ENCODE results near the gene DNAJC1. TPM values are rescaled to one million over a fixed set of nuclear protein-coding genes. Genes with fewer than 3 reads are reported as not detected.

The DNAJC1 gene
- total RNA-seq, 1 experiment from 2014 or later: 19.1 TPM

DNA sequence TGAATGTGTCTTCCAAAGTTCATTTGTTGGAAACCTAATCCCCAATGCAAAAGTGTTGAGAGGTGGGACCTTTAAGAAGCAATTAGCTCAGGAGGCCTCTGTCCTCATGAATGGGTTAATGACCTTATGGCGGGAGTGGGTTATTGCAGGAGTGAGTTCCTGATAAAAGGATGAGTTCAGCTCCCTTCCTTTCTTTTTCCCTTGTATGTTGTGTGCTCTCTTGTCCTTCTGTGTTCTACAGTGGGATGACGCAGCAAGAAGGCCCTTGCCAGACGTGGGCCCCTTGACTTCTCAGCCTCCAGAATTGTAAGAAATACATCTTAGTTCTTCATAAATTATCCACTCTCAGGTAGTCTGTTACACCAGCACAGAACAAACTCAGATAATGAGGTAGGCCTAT lies 206.0 kb downstream of the DNAJC1 start:
- Histone ChIP-seq H3K79me2 (ENCODE audit: low read depth) (no peaks in the 10 kb centered on the region), H3K9me2 (ENCODE audit: insufficient read depth) (no peaks in the 10 kb centered on the region), H2AFZ (no peak overlapping the region), H4K20me1 (ENCODE audit: insufficient read depth) (no peaks in the 10 kb centered on the region), H3K4me2 (no peak overlapping the region), H3K4me3 (no peak overlapping the region), H3K27ac (no peak overlapping the region), H3K36me3 (ENCODE audit: low read depth) (no peaks in the 10 kb centered on the region), H3F3A (ENCODE audit: insufficient read depth, low read depth) (no peaks in the 10 kb centered on the region), H3K9me3 (ENCODE audit: insufficient read depth, low read depth) (no peaks in the 10 kb centered on the region), H3K27me3 (ENCODE audit: insufficient read depth, low read depth) (no peaks in the 10 kb centered on the region), H3K4me1 (replicated peaks; ENCODE audit: insufficient read depth) (no peaks in the 10 kb centered on the region)
- intact Hi-C loops (cut with micrococcal nuclease; ENCODE audit: unreplicated experiment): no loop called here
- DNase-seq: no peak
- ChIA-PET POLR2A (ENCODE audit: unreplicated experiment) (no interaction called here), CTCF (no interaction called here)
- TF ChIP-seq EZH2 (IDR thresholded peaks at IDR 0.05; ENCODE audit: low read depth): no peak
- TF ChIP-seq, protein P1, sequence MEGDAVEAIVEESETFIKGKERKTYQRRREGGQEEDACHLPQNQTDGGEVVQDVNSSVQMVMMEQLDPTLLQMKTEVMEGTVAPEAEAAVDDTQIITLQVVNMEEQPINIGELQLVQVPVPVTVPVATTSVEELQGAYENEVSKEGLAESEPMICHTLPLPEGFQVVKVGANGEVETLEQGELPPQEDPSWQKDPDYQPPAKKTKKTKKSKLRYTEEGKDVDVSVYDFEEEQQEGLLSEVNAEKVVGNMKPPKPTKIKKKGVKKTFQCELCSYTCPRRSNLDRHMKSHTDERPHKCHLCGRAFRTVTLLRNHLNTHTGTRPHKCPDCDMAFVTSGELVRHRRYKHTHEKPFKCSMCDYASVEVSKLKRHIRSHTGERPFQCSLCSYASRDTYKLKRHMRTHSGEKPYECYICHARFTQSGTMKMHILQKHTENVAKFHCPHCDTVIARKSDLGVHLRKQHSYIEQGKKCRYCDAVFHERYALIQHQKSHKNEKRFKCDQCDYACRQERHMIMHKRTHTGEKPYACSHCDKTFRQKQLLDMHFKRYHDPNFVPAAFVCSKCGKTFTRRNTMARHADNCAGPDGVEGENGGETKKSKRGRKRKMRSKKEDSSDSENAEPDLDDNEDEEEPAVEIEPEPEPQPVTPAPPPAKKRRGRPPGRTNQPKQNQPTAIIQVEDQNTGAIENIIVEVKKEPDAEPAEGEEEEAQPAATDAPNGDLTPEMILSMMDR (conservative IDR thresholded peaks at IDR 0.05): no peak
- BruUV-seq (replicated peaks): no TSS peak

DNA sequence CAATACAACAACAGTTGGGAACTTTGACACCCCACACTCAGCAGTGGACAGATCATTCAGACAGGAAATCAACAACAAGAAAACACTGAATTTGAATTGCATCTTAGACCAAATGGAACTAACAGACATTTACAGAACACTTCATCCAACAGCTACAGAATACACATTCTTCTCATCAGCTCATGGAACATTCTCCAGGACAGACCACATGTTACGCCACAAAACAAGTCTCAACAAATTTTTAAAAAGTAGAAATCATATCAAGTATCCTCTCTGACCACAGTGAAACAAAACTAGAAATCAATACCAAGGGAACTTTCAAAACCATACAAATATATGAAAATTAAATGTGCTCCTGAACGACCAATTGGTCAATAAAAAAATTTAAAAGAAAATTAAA lies 212.3 kb downstream of the DNAJC1 start:
- TF ChIP-seq EZH2 (IDR thresholded peaks at IDR 0.05; ENCODE audit: low read depth): no peak
- TF ChIP-seq, protein P1 (conservative IDR thresholded peaks at IDR 0.05): no peak
- POLR2A ChIA-PET (ENCODE audit: unreplicated experiment): no interaction called here

DNA sequence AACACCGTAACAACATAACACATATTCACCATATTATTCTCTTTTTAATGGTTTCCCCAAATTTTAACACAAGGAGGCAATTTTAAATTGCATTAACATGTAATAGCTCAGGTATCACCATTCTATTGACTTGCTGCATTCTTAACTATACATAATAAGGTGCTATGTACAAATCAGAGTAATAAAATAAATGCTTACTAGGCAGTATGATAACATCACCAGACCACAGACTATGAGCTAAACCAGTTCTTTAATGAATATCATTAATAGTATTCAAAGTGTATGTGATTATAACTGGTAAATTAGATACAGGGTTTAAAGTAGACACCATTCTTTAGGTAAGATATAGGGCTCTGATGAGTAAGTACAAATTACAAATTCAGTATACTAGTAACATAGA lies 226.6 kb downstream of the DNAJC1 start:
- no peak overlapping the region for H3K4me3 ChIP-seq
- no peaks in the 10 kb centered on the region for H3K27me3 ChIP-seq (ENCODE audit: insufficient read depth, low read depth)
- no TSS peak for BruUV-seq (replicated peaks)
- H3K4me1 ChIP-seq (replicated peaks; ENCODE audit: insufficient read depth): no peaks in the 10 kb centered on the region
- no peaks in the 10 kb centered on the region for H3F3A ChIP-seq (ENCODE audit: insufficient read depth, low read depth)
- CTCF ChIA-PET: no interaction called here
- H3K27ac ChIP-seq: no peak overlapping the region
- POLR2A ChIA-PET (ENCODE audit: unreplicated experiment): no interaction called here
- TF ChIP-seq, protein P1 (conservative IDR thresholded peaks at IDR 0.05): no peak
- no peak for TF ChIP-seq EZH2 (IDR thresholded peaks at IDR 0.05; ENCODE audit: low read depth)
- no peaks in the 10 kb centered on the region for H3K79me2 ChIP-seq (ENCODE audit: low read depth)
- no peak overlapping the region for H2AFZ ChIP-seq
- intact Hi-C loops (cut with micrococcal nuclease; ENCODE audit: unreplicated experiment): no loop called here
- no peaks in the 10 kb centered on the region for H3K36me3 ChIP-seq (ENCODE audit: low read depth)
- H3K9me3 ChIP-seq (ENCODE audit: insufficient read depth, low read depth): no peaks in the 10 kb centered on the region
- no peaks in the 10 kb centered on the region for H3K9me2 ChIP-seq (ENCODE audit: insufficient read depth)
- DNase-seq: no peak
- H3K4me2 ChIP-seq: no peak overlapping the region
- no peaks in the 10 kb centered on the region for H4K20me1 ChIP-seq (ENCODE audit: insufficient read depth)

More for the DNA sequence above, 212.3 kb downstream of the DNAJC1 start:
- BruUV-seq (replicated peaks): no TSS peak
- no peaks in the 10 kb centered on the region for H4K20me1 ChIP-seq (ENCODE audit: insufficient read depth)
- H3K9me2 ChIP-seq (ENCODE audit: insufficient read depth): 0 out of 2 replicates have a peak, but pooled peaks cover 4% of the 10 kb centered on the region
- H3K79me2 ChIP-seq (ENCODE audit: low read depth): no peaks in the 10 kb centered on the region
- H2AFZ ChIP-seq: no peak overlapping the region
- H3K27ac ChIP-seq: no peak overlapping the region
- intact Hi-C loops (cut with micrococcal nuclease; ENCODE audit: unreplicated experiment): no loop called here
- H3K4me1 ChIP-seq (replicated peaks; ENCODE audit: insufficient read depth): no peaks in the 10 kb centered on the region
- DNase-seq: no peak
- H3K4me3 ChIP-seq: no peak overlapping the region
- no peaks in the 10 kb centered on the region for H3F3A ChIP-seq (ENCODE audit: insufficient read depth, low read depth)
- no peaks in the 10 kb centered on the region for H3K27me3 ChIP-seq (ENCODE audit: insufficient read depth, low read depth)
- no peaks in the 10 kb centered on the region; the same call in 1 of the 2 replicates for H3K9me3 ChIP-seq (ENCODE audit: insufficient read depth, low read depth)
- H3K4me2 ChIP-seq: no peak overlapping the region
- CTCF ChIA-PET: no interaction called here
- no peaks in the 10 kb centered on the region for H3K36me3 ChIP-seq (ENCODE audit: low read depth)
